DMS 273 (cell line): Measurements from ENCODE around the gene NOP10.
A peak's percentile ranks its signal among the peaks of the same experiment; 100 is the strongest.

Experiments
- DNase-seq: peaks from one replicate; lab custom pipeline; 2025; ENCODE audit not compliant: unreplicated experiment; lab: John Stamatoyannopoulos, UW

The NOP10 gene

DNA sequence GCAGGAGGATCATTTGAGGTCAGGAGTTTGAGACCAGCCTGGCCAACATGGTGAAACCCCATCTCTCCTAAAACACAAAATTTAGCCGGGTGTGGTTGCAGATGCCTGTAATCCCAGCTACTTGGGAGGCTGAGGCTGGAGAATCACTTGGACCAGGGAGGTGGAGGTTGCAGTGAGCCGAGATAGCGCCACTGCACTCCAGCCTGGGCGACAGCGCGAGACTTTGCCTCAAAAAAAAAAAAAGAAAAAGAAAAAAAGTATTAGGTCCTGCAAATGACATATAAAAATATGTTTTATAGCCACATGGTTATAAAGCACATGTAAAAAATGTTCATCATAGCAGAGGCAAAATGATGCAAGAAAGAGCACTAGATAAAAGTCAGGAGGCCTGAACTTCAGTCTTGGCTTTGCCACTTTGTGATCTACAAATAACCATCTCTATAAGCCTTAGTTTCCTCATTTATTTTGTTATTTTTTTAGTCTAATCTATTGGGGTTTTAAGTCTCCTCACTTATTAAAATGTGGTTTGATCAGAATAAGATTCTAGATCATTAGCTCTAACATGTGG lies 10.3 kb downstream of the NOP10 start:
- DNase-seq: no peak

DNA sequence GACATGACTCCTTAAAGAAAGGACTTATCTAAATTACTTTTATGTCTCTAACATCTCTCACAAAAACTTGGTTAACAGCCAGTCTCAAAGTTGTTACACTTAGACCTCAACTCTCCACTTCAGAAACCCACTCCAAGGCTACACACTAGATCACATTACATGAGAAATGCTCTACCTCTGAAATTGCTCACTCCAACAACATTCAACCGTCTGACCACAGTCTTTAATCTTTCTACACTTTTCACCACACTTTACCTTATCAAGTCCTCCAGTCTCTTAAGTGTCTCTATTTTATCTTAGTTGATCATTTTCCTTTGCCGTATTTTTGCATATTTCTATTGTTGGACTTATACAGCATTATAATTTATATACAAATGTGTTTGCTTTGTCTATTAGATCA lies 11.1 kb downstream of the NOP10 start:
- no peak for DNase-seq

DNA sequence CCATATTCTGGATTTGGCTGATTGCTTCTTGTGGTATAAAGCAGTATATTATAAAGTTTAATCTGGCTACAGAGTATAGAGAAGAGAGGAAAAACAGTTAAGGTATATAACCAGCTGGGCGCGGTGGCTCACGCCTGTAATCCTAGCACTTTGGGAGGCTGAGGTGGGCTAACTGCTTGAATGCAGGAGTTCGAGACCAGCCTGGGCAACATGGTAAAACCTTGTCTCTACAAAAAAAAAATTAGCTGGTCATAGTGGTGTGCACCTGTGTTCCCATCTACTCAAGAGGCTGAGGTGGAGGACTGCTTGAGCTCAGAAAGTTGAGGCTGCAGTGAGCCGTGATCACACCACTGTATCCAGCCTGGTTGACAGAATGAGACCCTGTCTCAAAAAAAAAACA lies 12.7 kb downstream of the NOP10 start:
- DNase-seq: no peak

DNA sequence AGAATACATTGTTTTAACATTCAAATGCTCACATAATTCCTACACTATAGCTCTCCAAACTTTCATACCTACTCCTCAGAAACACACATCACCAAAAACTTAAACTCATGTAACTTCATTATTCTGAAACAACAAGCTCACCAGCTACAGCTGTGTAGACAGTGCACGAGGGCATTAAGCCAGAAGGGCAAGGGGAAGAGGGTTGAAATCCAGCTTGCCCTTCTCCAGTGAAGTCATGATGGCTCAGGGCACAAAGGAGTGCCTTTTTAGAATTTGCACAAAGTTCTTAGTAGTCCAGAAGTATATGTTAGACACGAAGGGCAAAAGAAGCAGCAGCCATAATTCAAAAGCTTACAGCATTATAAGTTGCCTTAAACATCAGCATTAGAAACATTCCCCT lies 13.9 kb downstream of the NOP10 start:
- no peak for DNase-seq

DNA sequence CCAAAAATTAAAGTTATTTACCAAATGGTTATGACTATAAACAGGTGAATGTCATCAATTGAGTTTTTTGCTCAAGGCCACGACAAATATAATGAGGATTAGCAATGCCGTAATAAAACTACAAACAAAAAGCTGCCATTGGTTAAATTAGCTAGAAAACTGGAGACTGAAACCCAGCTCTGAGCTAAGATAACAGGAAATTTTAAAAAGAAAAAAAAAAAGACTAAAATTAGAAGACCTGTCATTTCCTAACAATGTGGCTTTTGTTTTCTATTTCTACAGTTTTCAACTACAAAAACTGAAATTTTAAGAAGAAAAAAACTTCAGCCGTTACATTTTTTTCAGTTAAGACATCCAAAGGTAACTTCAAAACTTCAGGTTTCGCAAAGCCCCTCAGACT lies 15.0 kb downstream of the NOP10 start:
- no peak for DNase-seq

DNA sequence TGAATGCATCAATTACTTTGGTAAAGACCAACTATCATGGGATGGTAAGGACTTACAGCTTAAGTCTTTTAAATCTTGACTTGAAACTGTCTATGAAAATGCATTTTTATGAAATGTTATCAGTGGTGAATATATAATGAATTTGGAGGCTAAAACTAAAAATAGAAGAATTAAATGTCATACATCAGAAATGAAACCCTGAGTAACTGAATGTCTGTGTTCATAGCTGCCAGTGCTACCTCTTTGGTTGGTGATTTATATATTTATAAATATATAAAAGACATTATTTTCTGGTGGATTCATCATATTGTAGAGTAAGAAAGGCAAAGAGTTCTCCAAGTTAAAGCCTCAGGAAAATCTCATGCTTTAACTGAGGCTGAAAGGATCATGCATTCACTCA lies 17.6 kb downstream of the NOP10 start:
- no peak for DNase-seq

DNA sequence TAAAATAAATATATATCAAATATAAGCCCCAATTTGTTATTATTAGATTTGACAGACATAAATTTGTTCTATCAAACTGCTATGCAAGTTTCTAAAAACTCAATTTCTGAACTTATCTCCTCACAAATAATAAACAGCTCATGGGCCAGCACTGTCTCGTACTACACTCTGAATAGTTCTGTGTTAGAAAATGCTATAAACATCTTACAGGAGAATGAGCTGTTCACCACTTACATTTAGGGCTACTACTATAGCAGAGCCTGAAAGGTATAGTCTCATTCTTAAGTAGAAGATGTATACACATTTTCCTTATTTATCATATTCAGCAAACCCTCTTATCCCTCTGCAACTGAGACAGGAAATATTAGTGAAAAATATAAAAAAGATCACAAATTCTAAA lies 18.0 kb downstream of the NOP10 start:
- no peak for DNase-seq

DNA sequence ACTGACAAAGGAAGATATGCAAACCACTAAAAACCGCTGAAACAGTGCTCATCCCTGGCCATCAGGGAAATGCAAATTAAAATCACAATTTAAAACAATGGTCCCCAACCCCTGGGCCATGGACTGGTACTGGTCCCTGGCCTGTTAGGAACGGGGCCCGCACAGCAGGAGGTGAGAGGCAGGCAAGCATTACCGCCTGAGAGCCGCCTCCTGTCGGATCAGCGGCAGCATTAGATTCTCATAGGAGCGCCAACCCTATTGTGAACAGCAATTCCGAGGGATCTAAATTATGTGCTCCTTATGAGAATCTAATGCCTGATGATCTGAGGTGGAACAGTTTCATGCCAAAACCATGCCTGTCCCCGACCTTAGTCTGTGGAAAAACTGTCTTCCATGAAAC lies 19.7 kb downstream of the NOP10 start:
- no peak for DNase-seq

DNA sequence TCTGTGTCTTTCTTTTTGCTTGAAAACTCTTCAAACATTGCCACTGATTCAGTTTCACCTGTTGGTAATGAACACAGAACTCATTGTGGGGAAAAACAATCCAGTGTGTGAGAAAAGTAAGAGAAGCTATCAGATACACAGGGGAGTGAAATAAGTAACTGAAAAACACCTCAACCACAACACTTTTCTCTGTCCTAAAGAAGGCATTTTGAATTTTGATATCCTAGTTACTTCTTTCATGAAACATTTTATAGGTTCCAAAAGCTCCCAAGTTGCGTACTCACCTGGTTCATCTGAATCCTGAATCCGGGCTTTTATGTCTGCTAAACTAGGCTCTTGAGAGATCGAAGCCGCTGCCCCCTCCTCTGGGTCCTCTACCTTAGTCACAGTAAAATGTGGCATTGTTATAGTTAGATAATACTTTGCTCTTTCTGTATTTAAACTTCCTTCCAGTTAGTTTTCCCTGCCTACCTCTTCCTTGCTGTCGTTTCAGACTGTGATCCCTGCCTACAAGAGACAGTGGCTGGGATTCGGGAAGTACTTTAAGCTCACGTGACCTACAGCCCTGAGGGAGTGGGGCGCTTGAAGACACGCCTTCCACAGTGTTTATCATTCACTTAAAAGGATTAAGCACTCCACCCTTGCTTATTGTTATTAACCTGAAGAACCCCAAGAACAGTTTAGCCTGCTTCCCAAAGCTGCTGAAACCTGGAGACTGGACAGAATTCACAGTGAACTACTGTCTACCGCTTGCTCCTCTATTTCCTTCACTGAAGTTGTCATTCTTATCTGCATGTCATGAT lies 24.5 kb downstream of the NOP10 start:
- peak; percentile 4 for DNase-seq

DNA sequence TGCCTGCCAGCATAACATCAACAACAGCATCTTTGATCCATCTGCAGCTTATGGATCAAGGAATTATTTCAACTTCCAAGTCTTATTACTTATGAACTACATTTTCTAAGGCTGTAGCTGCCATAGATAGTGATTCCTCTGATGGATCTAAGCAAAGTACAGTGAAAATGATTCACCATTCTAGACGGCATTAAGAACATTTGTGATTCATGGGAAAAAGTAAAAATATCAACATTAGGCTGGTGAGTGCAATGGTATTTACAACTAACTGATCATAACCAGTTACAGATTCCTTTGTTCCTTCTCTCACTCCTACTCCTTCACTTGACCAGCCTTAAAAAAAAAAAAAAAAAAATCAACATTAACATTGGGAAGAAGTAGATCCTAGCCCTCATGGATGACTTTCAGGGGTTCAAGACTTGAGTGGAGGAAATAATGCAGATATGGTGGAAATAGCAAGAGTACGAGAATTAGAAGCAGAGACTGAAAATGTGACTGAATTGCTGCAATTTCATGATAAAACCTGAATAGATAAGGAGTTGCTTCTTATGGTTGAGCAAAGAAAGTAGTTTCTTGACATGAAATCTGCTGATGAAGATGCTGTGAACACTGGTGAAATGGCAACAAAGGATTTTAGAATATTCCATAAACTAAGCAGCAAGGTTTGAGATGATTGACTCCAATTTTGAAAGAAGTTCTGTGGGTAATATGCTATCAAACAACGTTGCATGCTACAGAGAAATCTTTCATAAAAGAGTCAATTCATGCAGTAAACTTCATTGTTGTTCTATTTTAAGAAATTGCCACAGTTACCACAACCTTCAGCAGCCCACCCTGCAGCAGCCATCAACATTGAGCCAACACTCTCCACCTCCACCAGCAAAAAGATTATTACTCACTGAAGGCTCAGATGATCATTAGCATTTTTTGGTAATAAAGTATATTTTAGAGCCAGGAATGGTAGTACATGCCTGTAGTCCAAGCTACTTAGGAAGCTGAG lies 28.1 kb downstream of the NOP10 start:
- DNase-seq: no peak

DNA sequence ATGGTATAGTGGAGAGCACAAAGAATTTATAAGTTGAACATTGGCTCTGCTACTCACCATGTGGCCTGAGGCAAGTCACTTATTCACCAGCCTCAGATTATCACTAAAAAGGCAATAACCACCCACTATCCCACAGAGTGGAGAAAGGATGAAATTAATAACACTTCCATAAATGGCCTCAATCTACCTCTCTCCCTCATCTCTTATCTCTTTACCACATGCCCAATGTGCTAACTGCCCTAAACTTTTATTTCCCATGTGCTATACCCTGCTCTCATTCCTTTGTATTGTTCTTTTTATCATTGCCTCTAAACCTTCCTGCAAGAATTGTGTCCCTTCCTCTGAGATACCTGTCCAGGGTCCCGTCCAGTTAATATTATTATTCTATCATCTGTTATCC lies 31.4 kb downstream of the NOP10 start:
- no peak for DNase-seq

DNA sequence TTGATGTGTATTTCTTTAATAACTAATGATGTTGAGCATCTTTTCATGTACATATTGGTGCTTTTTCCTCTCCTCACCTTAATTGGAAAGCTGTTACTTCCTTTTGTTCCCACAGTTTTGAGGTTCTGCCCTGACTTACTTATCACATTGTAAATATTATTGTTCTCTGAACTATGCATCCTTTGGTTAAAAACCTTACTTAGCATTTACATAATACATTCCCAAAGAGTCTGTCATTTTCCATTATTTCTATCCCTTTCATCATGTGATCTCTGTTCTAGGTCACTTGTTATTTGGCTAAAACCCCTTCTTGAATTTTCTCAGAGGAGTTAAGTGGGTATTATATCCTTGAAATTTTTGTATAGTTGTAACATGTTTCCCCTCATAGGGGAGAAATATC lies 38.3 kb downstream of the NOP10 start:
- no peak for DNase-seq

DNA sequence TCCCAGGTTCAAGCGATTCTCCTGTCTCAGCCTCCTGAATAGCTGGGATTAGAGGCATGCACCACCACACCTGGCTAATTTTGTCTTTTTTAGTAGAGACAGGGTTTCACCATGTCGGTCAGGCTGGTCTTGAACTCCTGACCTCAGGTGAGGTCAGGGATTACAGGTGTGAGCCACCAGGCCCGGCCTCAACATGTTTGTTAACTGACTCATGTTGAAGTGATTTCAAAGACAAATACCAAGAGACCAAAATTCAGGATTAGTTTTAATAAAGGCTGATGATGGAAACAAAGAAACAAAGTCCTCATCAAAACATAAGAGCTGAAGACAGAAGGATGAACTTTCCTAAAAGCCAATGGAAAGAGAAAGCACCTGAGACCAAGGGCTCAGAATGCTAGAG lies 41.9 kb downstream of the NOP10 start:
- no peak for DNase-seq

DNA sequence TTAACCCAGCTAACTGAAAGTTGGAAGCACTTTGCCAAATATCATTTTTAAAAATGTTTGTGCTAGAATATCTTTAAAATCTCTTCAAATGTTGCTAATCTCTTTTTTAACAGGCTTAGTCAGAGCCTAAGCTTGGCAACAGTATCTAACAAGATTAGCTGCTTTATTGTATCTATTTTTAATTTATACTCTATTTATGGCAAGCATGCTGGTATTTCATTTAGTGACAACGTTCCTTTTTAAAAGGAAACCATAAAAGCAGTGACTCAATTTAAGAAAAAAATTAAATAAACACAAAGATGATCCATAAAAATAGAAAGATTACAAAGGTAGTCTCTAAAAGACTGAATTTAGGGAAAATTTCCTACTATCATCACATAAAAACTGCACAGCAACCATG lies 45.9 kb downstream of the NOP10 start:
- DNase-seq: no peak

DNA sequence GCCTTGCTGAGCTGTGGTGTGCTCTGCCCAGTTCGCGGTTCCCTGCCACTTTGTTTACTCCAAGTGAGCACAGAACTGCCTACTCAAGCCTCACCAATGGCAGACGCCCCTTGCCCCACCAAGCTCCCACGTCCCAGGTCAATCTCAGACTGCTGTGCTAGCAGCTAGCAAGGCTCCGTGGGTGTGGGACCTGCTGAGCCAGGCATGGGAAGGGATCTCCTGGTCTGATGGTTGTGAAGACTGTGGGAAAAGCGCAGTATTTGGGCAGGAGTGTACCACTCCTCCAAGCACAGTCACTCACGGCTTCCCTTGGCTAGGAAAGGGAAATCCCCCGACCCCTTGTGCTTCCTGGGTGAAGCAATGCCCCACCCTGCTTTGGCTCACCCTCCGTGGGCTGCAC lies 50.3 kb downstream of the NOP10 start:
- DNase-seq: no peak
